Right ventricle myocardium inferior (tissue), 1 donor: Measurements from ENCODE around the gene ABCB6. TPM values are rescaled to one million over a fixed set of nuclear protein-coding genes. Genes with fewer than 3 reads are reported as not detected.
A peak's percentile ranks its signal among the peaks of the same experiment; 100 is the strongest.

ENCODE experiments used
- ATAC-seq: fragments of 200-7000 bp; cut with Tn5 transposase; one replicate; pipeline ENCODE4 v1.9.1; 2020; ENCODE audit warnings: mild to moderate bottlenecking, moderate library complexity
- DNase-seq: peaks from one replicate; pipeline ENCODE4 v3.0.0; 2021; ENCODE audit errors: missing footprints
- intact Hi-C: fragments of 100-400 bp; cut with DNase I; formaldehyde crosslinking; loops from one replicate; pipeline ENCODE4 v1.11.0; 2022
- total RNA-seq: library from RNA; stranded (reverse); fragmentation: NEBNext Ultra II Directional; extraction: Animal tissue kit (Norgen Biotek cat#: 25700); gene quantifications from one replicate; pipeline ENCODE4 v1.2.1, GENCODE V29; 2021
- donor health status: DM: no; HTN: yes; CAD: no; lungs with severe emphysema.

Gene ABCB6
- total RNA-seq, 1 donor from 2014 or later: 31.4 TPM

- intact Hi-C loops: no loop called here
- DNase-seq (no peak), ATAC-seq (no peak)
Observed at GRCh38 chr2:219247678-219248642, 29.2 kb upstream of the ABCB6 start.

GRCh38 chr2:219246559-219246958 lies 27.8 kb upstream of the ABCB6 start:
- intact Hi-C loops: no loop called here
- DNase-seq: no peak
- no peak for ATAC-seq

- no peak for ATAC-seq
- intact Hi-C loops: no loop called here
Observed at GRCh38 chr2:219245899-219246230, 27.1 kb upstream of the ABCB6 start.

GRCh38 chr2:219245148-219245898 lies 26.6 kb upstream of the ABCB6 start, which contains the start of the genes GLB1L and STK16:
TSS of gene GLB1L (minus strand) at chr2:219245444. CDS start at chr2:219243573, 1,871 bp downstream.
TSS of gene STK16 (plus strand) at chr2:219245479. CDS start at chr2:219246000, 521 bp downstream.
- DNase-seq (peak; percentile 96), ATAC-seq (peak; percentile 93)
- intact Hi-C loops: no loop called here

More at GRCh38 chr2:219245899-219246230, 27.1 kb upstream of the ABCB6 start:
- no peak for DNase-seq

- intact Hi-C loops: no loop called here
- no peak for ATAC-seq
- no peak for DNase-seq
Observed at GRCh38 chr2:219244789-219245147, 26.0 kb upstream of the ABCB6 start.

- intact Hi-C loops: no loop called here
- DNase-seq (no peak), ATAC-seq (no peak)
Observed at GRCh38 chr2:219243291-219243761, 24.6 kb upstream of the ABCB6 start.

- ATAC-seq (no peak), DNase-seq (no peak)
- intact Hi-C loops: no loop called here
Observed at GRCh38 chr2:219234331-219234730, 15.6 kb upstream of the ABCB6 start.

- intact Hi-C loops: no loop called here
- DNase-seq (peak; percentile 86), ATAC-seq (no peak)
Observed at GRCh38 chr2:219230059-219230540, 11.3 kb upstream of the ABCB6 start.

GRCh38 chr2:219229305-219230058 lies 10.7 kb upstream of the ABCB6 start, which contains the start of the genes ANKZF1 and ATG9A:
TSS of gene ANKZF1 (plus strand) at chr2:219229806. CDS start at chr2:219230258, 452 bp downstream.
TSS of gene ATG9A (minus strand) at chr2:219229636. CDS start at chr2:219228024, 1,612 bp downstream.
- DNase-seq: peak; percentile 99
- peak; percentile 99 for ATAC-seq
- intact Hi-C loops: loop anchor here (2.0 to 5.0 kb wide), 2 partner anchors 23 to 48 kb away; partner anchors contain the start of genes DNAJB2 and ZFAND2B

GRCh38 chr2:219228911-219229304 lies 10.2 kb upstream of the ABCB6 start:
- no peak for ATAC-seq
- no peak for DNase-seq
- intact Hi-C loops: loop anchor here (2.0 to 5.0 kb wide), 2 partner anchors 22 to 48 kb away; partner anchors contain the start of genes DNAJB2 and ZFAND2B

- ATAC-seq: no peak
- no peak for DNase-seq
- intact Hi-C loops: loop anchor here (2.0 to 5.0 kb wide), 2 partner anchors 21 to 49 kb away; partner anchors contain the start of genes DNAJB2 and ZFAND2B
Observed at GRCh38 chr2:219228041-219228910, 9.5 kb upstream of the ABCB6 start.

- no peak for ATAC-seq
- DNase-seq: no peak
- intact Hi-C loops: loop anchor here (5.0 kb wide), 1 partner anchor 52 kb away; the partner anchor contains the start of gene DNAJB2
Observed at GRCh38 chr2:219225350-219225749, 6.6 kb upstream of the ABCB6 start.

GRCh38 chr2:219223831-219224610 lies 5.3 kb upstream of the ABCB6 start:
- ATAC-seq (no peak), DNase-seq (no peak)
- intact Hi-C loops: no loop called here

- ATAC-seq (no peak), DNase-seq (no peak)
- intact Hi-C loops: no loop called here
Observed at GRCh38 chr2:219221957-219222518, 3.3 kb upstream of the ABCB6 start.

- intact Hi-C loops: no loop called here
- no peak for DNase-seq
- no peak for ATAC-seq
Observed at GRCh38 chr2:219220652-219221402, 2.1 kb upstream of the ABCB6 start.
